Endodermal cell (in vitro differentiated cells): ENCODE results near the gene CTIF. TPM values are rescaled to one million over a fixed set of nuclear protein-coding genes. Genes with fewer than 3 reads are reported as not detected.

Experiments used
- DNase-seq: peaks from one replicate; pipeline ENCODE4 v3.0.0-alpha.2; 2017
- H3K27ac ChIP-seq: 2 replicates; pipeline ENCODE4 v1.5.1; 2013; ENCODE audit warnings: mild to moderate bottlenecking, low read depth, low read length, moderate library complexity
- H3K27me3 ChIP-seq: 2 replicates; pipeline ENCODE4 v1.6.1; 2013; ENCODE audit warnings: mild to moderate bottlenecking, low read length, moderate library complexity; ENCODE audit not compliant: insufficient read depth, control insufficient read depth, poor library complexity, severe bottlenecking
- H3K36me3 ChIP-seq: 2 replicates; pipeline ENCODE4 v1.7.0; 2013; ENCODE audit warnings: mild to moderate bottlenecking, low read length, moderate library complexity; ENCODE audit not compliant: control insufficient read depth, insufficient read depth
- H3K4me1 ChIP-seq: one replicate; pipeline ENCODE4 v1.7.0; 2013; ENCODE audit warnings: low read length; ENCODE audit not compliant: control insufficient read depth, insufficient read depth
- H3K4me3 ChIP-seq: 2 replicates; pipeline ENCODE4 v1.5.1; 2013; ENCODE audit warnings: mild to moderate bottlenecking, low read length, moderate library complexity
- H3K9ac ChIP-seq: 2 replicates; pipeline ENCODE4 v1.6.1; 2013; ENCODE audit warnings: mild to moderate bottlenecking, low read length, moderate library complexity; ENCODE audit not compliant: poor library complexity, severe bottlenecking; ENCODE audit errors: extremely low read depth
- H3K9me3 ChIP-seq: 2 replicates; pipeline ENCODE4 v1.6.1; 2013; ENCODE audit warnings: mild to moderate bottlenecking, low read length, moderate library complexity; ENCODE audit not compliant: control insufficient read depth
- H3K27ac Mint-ChIP-seq: 2 replicates; pipeline ENCODE4 v1.8.0; 2020; ENCODE audit warnings: mixed read lengths
- H3K27me3 Mint-ChIP-seq: 2 replicates; pipeline ENCODE4 v1.8.0; 2021; ENCODE audit warnings: mild to moderate bottlenecking, mixed read lengths; ENCODE audit not compliant: insufficient read depth
- H3K36me3 Mint-ChIP-seq: 2 replicates; pipeline ENCODE4 v1.8.0; 2020; ENCODE audit warnings: low read depth, mixed read lengths
- H3K4me1 Mint-ChIP-seq: 2 replicates; pipeline ENCODE4 v1.8.0; 2020; ENCODE audit warnings: mixed read lengths
- H3K4me3 Mint-ChIP-seq: 2 replicates; pipeline ENCODE4 v1.8.0; 2020; ENCODE audit warnings: mild to moderate bottlenecking, moderate library complexity, mixed read lengths
- H3K9me3 Mint-ChIP-seq: 2 replicates; pipeline ENCODE4 v1.8.0; 2020; ENCODE audit warnings: mild to moderate bottlenecking, mixed read lengths
- WGBS, 2 experiments: methylation state at CpG; one replicate each; pipeline versions ENCODE4 v1.1.5 to v1.1.7; 2013; ENCODE audit warnings: missing lambda C conversion rate in 2 of 2, mixed read lengths in 1 of 2; ENCODE audit not compliant: insufficient coverage in 1 of 2, insufficient read length in 1 of 2; 5-methylcytosine and 5-hydroxymethylcytosine counted together
- total RNA-seq, 2 donors: library from RNA; stranded (reverse); fragmentation: NEBNext Ultra II Directional in 1 of 2; extraction: Animal tissue kit (Norgen Biotek cat#: 25700) in 1 of 2; gene quantifications; 2 replicates in 1 of 2; 3 replicates in 1 of 2; pipeline ENCODE4 v1.2.1, GENCODE V29; 2021
- TF ChIP-seq, protein P1 (sequence below): fragments of 200-600 bp; sonication (generic); conservative IDR thresholded peaks from 2 replicates; pipeline ENCODE4 v1.5.0; 2021; ENCODE audit warnings: antibody characterized with exemption, mild to moderate bottlenecking

Gene CTIF
- total RNA-seq, 2 donors from 2014 or later: 33.8 to 41.6 TPM

DNA sequence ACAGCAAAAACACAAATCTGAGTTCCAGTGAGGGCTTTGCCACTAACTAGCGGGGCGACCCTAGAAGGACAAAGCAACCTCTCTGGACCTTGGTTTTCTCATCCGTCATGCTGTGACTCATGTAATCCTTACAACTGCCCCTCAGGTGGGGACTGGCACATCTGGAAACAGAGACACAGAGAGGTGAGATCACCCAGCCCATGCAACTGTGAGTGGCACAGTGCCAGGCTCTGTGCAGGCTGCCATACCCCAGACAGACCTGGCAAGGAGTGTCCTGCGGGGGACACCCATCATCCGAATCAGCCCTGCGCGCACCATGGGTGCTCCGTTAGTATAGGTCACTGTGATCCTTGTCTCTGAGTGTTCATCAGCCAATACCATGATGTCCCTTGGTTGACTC lies 213.6 kb downstream of the CTIF start:
- TF ChIP-seq, protein P1, sequence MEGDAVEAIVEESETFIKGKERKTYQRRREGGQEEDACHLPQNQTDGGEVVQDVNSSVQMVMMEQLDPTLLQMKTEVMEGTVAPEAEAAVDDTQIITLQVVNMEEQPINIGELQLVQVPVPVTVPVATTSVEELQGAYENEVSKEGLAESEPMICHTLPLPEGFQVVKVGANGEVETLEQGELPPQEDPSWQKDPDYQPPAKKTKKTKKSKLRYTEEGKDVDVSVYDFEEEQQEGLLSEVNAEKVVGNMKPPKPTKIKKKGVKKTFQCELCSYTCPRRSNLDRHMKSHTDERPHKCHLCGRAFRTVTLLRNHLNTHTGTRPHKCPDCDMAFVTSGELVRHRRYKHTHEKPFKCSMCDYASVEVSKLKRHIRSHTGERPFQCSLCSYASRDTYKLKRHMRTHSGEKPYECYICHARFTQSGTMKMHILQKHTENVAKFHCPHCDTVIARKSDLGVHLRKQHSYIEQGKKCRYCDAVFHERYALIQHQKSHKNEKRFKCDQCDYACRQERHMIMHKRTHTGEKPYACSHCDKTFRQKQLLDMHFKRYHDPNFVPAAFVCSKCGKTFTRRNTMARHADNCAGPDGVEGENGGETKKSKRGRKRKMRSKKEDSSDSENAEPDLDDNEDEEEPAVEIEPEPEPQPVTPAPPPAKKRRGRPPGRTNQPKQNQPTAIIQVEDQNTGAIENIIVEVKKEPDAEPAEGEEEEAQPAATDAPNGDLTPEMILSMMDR: no peak
- WGBS, 2 experiments: 97% methylated on average over 8 of the region's 8 CpGs
- no peak overlapping the region for H3K27ac Mint-ChIP-seq

DNA sequence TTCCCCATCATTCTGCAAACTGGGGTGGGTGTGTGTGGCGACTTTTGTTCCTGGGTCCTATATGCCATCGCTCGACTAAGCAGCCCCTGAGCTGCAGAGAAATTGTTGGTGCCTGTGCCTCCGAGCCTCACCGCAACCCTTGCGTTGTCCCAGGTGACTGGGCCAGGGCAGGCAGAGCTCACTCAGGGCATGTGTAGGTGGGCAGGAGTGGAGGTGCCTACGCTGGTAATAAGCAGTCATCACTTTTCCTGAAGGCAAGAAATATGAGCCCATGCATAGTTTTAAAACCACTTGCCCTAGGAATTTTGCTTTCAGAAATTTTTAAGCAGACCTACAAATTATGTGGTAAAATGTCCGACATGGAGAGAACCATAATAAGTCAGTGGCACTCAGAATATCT lies 214.1 kb downstream of the CTIF start:
- Histone ChIP-seq H3K4me3 (no peak overlapping the region), H3K9me3 (peaks cover 6% of the 10 kb centered on the region), H3K9ac (no peak overlapping the region), H3K27me3 (no peaks in the 10 kb centered on the region), H3K4me1 (no peaks in the 10 kb centered on the region), H3K27ac (no peak overlapping the region), H3K36me3 (peaks cover 5% of the 10 kb centered on the region)
- Mint-ChIP-seq H3K36me3 (no peaks in the 10 kb centered on the region), H3K27ac (no peak overlapping the region), H3K27me3 (no peaks in the 10 kb centered on the region), H3K9me3 (no peaks in the 10 kb centered on the region), H3K4me3 (no peak overlapping the region), H3K4me1 (no peaks in the 10 kb centered on the region)
- TF ChIP-seq, protein P1: no peak
- no peak for DNase-seq
- 92 to 97% methylated on average over 7 to 8 of the region's 8 CpGs for WGBS, 2 experiments

More for the DNA sequence above, 213.6 kb downstream of the CTIF start:
- Histone ChIP-seq H3K9ac (no peak overlapping the region), H3K4me3 (no peak overlapping the region), H3K9me3 (peaks cover 6% of the 10 kb centered on the region), H3K27ac (no peak overlapping the region), H3K36me3 (peaks cover 5% of the 10 kb centered on the region), H3K27me3 (no peaks in the 10 kb centered on the region), H3K4me1 (no peaks in the 10 kb centered on the region)
- no peak overlapping the region for H3K4me3 Mint-ChIP-seq
- H3K9me3 Mint-ChIP-seq: no peaks in the 10 kb centered on the region
- no peaks in the 10 kb centered on the region for H3K4me1 Mint-ChIP-seq
- H3K27me3 Mint-ChIP-seq: no peaks in the 10 kb centered on the region
- no peaks in the 10 kb centered on the region for H3K36me3 Mint-ChIP-seq
- DNase-seq: no peak

DNA sequence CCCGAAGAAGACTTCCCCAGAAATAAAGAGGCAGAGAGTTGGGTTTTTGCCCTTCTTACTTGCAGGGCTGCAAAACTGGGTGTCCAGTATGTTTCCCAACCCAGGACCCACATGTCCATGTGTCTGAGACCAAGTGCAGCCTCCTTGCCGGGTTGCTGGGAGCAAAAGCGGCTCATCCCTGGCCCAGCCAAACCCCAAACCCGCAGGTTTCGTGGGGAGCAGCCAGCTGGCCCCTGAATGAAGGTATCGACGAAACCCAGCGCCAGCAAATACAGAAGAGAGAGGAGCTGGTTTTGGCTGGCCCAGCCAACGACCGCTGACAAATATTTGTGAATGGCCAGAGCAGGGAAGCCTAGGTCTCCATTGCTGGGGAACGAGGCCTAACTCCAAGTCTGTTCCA lies 214.9 kb downstream of the CTIF start:
- Histone ChIP-seq H3K36me3 (peaks cover 5% of the 10 kb centered on the region), H3K27ac (no peak overlapping the region), H3K4me1 (no peaks in the 10 kb centered on the region), H3K9ac (no peak overlapping the region), H3K9me3 (peaks cover 6% of the 10 kb centered on the region), H3K4me3 (no peak overlapping the region), H3K27me3 (no peaks in the 10 kb centered on the region)
- H3K27me3 Mint-ChIP-seq: no peaks in the 10 kb centered on the region
- peaks cover 5% of the 10 kb centered on the region for H3K36me3 Mint-ChIP-seq
- TF ChIP-seq, protein P1: no peak
- 93 to 97% methylated on average over 9 to 11 of the region's 11 CpGs for WGBS, 2 experiments
- DNase-seq: no peak
- H3K27ac Mint-ChIP-seq: no peak overlapping the region
- H3K4me1 Mint-ChIP-seq: no peaks in the 10 kb centered on the region
- H3K4me3 Mint-ChIP-seq: no peak overlapping the region
- H3K9me3 Mint-ChIP-seq: no peaks in the 10 kb centered on the region
